B cell (primary cell): ENCODE data around the gene RPTN.

Experiments used
- EZH2 ChIP-seq: IDR thresholded peaks from 2 replicates; pipeline ENCODE4 v1.6.1; 2012; ENCODE audit warnings: borderline replicate concordance, low read depth, mild to moderate bottlenecking, moderate library complexity, low read length; ENCODE audit not compliant: insufficient read depth, poor library complexity, severe bottlenecking
- TF ChIP-seq, protein P1 (sequence below): fragments of 200-600 bp; IDR thresholded peaks from one replicate; pipeline ENCODE4 v1.8.0; 2022; ENCODE audit warnings: antibody characterized with exemption, mild to moderate bottlenecking

DNA sequence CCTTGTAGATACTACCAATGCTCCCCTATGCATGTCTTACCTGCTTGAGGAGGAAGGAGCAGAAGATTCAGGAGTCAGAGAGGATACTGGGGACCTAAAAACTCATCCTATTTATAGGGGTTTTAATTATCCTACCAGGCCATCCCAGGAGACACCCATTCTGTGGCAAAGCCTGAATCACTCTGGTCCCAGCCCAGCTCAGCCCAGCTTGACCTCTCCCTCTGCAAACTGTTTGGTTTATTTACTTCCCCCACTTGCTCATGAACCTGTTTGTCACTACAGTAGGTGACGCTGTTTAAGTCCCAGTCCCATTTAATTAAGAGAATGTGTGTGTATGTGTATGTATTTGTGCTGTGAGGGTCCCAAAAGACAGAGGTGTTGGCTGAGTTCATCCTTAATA is at the start of gene RPTN:
- TF ChIP-seq, protein P1, sequence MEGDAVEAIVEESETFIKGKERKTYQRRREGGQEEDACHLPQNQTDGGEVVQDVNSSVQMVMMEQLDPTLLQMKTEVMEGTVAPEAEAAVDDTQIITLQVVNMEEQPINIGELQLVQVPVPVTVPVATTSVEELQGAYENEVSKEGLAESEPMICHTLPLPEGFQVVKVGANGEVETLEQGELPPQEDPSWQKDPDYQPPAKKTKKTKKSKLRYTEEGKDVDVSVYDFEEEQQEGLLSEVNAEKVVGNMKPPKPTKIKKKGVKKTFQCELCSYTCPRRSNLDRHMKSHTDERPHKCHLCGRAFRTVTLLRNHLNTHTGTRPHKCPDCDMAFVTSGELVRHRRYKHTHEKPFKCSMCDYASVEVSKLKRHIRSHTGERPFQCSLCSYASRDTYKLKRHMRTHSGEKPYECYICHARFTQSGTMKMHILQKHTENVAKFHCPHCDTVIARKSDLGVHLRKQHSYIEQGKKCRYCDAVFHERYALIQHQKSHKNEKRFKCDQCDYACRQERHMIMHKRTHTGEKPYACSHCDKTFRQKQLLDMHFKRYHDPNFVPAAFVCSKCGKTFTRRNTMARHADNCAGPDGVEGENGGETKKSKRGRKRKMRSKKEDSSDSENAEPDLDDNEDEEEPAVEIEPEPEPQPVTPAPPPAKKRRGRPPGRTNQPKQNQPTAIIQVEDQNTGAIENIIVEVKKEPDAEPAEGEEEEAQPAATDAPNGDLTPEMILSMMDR: no peak
- no peak for TF ChIP-seq EZH2
